ENCODE results near the gene ATP8B4.
"Not testable (repeated sequence)": the region's sequence is repeated elsewhere in the genome, so short reads cannot be mapped to it uniquely, and the experiment has no call there.

The ATP8B4 gene

DNA sequence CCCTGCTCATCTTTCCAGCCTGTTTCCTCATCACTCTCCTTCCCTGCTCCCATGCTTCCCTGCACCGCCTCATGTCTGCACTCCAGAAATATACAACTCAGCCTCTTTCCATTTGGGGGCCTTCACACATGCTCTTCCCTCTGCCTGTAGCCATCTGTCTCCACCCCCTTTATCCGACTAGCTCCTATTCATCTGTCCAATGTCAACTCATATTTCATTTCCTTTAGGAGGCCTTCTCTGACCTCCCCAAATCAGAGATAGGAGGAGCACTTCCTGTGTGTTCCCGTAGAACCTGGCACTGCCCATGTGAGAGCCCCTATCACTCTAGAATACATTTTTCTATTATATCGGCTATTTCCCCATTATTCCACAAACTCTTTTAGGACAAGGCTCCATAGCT, 10.6 kb downstream of the ATP8B4 start:
- no peak for DNase-seq

- DNase-seq, result peak in 1 of 2 donors; percentile 31
These were observed 11.2 kb downstream of the ATP8B4 start for GRCh38 chr15:50107591-50108408.

DNA sequence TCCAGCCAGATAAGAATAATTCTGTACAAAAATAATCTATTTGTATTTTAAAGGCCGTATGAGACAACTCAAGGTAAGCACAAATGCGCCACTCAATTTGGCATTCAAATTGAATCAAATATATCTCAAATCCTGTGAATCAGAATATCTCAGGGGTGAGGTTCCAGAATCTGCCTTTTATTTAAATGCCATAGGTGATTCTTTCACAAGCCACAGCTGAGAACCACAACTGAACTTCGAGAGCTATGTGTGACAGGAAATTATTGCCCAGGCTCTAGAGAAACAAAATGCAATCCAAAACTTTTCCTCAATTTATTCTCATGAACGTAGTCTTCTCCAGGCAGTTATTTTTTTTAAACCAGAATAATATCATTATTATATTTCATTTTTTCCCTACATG, 11.9 kb downstream of the ATP8B4 start:
- DNase-seq, result no peak

GRCh38 chr15:50106457-50106856, 12.6 kb downstream of the ATP8B4 start:
- DNase-seq, result no peak

- no peak for DNase-seq
These were observed 18.5 kb downstream of the ATP8B4 start for GRCh38 chr15:50100486-50100885.

- no peak for DNase-seq
These were observed 20.5 kb downstream of the ATP8B4 start for GRCh38 chr15:50098545-50098944.

DNA sequence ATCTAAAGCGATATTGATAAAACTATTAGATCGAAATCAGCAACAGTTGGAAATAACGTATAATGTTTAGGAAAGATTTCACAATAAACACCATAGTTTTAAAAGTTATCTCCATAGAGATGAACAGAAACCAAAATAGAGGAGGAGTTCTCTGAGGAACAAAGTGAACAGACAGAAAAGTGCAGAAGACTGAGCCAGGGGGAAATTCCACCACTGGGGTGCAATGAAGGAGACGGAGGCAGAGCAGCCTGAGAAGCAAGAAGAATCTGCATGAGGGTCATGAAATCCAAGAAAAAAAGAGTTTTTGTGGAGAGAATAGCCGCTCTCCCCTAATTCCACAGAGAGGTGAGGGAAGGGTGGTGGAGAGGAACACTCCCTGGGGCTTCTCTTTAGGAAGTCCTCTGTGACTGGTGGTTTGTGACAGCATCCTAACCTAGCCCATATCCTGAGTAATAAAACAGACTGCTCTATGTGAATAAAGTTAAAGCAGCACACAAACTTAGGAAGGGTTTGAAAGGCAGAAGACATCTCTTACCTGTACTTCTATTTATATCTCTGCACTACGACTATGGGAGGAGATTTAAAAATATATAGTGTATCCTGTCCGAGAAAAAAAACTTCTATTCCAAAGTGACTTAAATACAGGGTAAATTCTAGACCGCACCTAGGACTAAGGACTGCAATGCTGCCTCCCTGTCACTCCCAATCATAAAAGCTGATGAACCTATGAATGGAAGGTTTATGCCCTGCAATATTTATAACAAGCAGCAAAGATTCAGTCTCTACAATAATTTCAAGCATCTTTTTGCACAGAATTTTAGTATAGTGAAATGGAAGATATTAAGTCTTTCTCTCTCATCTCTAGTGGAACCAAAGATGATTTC, 22.9 kb downstream of the ATP8B4 start:
- no peak for DNase-seq

- not testable (repeated sequence) for DNase-seq
These were observed 29.6 kb downstream of the ATP8B4 start for GRCh38 chr15:50089386-50089785.

- DNase-seq, result no peak
These were observed 34.1 kb downstream of the ATP8B4 start for GRCh38 chr15:50084932-50085331.

- DNase-seq, result no peak
These were observed 35.5 kb downstream of the ATP8B4 start for GRCh38 chr15:50083424-50084025.

- DNase-seq, result no peak
These were observed 37.0 kb downstream of the ATP8B4 start for GRCh38 chr15:50082066-50082465.

DNA sequence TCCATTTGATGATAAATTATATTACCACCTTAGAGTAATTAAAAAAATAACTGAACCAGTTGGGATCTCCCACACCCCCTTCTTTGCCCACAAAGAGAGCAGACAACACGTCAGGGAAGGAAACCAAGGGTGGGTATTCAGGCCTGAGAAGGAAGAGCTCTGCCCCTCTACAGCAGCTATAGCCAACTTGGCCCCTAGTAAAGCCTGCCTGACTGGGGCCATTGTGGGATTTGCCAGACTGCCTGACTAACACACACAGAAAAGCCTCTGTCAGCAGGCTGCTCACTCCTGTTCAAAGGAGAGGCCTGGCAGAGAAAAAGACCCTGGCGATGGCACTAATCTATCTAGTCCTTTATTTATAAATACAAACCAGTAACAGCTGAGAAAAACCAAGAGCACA, 41.4 kb downstream of the ATP8B4 start:
- DNase-seq, result peak; percentile 25 to 38

- DNase-seq, result no peak
These were observed 41.9 kb downstream of the ATP8B4 start for GRCh38 chr15:50077176-50077575.

DNA sequence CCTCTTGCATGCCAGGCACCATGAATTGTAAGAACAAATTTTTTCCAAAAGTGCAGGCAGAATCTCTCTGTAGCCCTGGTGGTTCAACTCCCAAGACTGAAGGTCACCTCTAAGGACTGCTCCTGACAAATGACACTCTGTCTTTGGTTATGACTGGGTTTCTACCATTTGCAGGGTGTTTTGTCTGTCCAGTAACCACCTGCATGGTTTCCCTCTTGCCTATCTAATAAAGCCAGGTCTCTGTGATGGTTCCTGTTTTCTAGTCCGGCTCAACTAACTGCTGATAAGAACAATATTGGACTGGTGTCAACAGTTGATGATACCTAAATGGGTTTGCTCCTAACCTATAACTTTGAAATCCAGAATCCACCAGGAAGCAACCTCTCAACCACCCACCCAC, 43.7 kb downstream of the ATP8B4 start:
- no peak for DNase-seq

- no peak for DNase-seq
These were observed 47.3 kb downstream of the ATP8B4 start for GRCh38 chr15:50071551-50072258.

GRCh38 chr15:50068016-50068415, 51.0 kb downstream of the ATP8B4 start:
- DNase-seq, result no peak

DNA sequence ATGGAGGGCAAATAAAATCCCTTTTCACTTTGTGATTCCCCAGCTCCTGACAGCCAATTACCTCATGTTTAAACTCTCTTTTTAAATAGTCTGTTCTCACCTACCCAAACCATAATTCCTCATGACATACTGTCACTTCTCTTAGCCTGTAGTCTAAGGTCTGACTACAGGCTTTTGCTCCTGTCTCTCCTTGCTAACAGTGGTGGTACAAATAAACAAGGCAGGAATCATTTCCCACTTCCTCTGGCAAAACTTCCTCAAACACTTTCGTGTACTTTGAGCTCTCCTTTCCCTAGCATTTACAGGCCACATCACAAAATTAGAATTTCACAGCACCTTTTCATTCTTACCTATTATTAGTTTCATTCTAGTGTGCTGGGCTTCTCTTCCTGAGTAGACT, 51.8 kb downstream of the ATP8B4 start:
- DNase-seq, result no peak

- no peak for DNase-seq
These were observed 52.4 kb downstream of the ATP8B4 start for GRCh38 chr15:50066666-50067065.

DNA sequence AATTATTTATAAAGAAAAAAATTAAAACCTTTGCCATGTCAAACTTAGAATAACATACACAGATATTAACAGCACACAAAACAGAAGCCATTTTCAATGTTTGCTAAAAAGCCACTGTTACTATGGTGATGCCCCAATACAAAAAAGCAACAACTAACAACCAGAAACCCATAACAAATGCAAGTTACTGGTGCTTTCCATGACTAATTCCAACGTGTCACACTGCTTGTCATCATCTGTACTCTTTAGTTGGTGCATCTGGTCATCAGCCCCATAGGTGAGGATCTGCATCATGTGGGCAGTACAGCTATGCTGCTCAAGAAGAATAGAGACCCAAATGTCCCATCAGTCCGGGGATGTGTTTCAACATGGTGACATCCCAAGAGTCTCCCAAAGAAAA, 52.8 kb downstream of the ATP8B4 start:
- no peak for DNase-seq

- no peak for DNase-seq
These were observed 53.8 kb downstream of the ATP8B4 start for GRCh38 chr15:50065279-50065678.

DNA sequence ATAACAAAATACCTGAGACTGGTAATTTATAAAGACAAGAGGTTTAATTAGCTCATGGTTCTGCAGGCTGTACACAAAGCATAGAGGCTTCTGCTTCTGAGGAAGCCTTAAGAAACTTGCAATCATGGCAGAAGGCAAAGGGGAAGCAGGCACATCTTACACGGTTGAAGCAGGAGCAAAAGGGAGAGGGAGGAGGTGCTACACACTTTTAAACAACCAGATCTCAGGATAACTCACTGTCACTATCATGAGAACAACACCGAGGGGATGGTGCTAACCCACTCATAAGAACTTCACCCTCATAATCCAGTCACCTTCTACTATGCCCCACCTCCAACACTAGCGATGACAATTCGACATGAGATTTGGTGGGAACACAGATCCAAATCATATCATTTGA, 54.4 kb downstream of the ATP8B4 start:
- DNase-seq, result no peak

DNA sequence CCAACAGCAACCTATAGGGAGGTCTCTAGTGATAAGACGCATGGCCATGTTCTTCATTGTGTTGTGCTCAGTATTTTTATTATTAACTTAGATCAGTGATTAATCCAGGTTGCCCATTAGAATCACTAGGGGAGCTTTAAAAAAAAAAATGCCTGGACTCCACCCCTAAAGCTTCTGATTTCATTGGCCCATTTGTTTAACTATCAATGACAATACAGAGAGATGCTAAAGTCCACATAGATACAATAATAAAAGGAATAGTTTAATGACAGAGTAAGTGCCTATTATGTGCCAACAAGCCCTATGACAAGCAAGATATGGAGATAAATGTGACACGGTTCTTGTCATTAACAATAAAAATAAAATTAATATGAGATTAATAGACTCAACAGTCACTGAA, 55.8 kb downstream of the ATP8B4 start:
- DNase-seq, result no peak

DNA sequence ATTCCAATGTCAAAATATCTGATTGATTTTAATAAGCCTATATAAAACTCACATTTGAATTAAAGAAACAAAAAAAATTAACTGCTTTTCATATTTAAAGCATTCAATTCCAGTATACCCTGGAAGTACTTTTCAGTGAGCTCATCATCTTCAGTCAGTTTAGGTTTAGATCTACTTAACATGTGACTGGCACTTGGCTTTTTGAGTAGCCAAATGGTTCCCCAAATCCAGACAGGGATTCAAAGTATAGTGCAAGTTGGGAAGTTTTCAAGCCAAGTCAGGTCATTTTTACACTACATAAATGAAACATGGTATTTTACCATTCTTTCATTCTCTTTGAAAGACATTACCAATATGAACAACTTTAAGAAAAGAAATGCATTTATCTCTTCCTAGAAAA, 57.5 kb downstream of the ATP8B4 start:
- DNase-seq, result no peak

Measured in hippocampal formation (tissue), 2 donors.